GM20000 (cell line): ENCODE results near the gene TNFAIP2.

Source experiments
- DNase-seq: peaks from one replicate; pipeline ENCODE4 v3.0.0; 2012; ENCODE audit warnings: low spot score
- CTCF ChIP-seq: IDR thresholded peaks from 2 replicates; pipeline ENCODE4 v1.5.1; 2012; ENCODE audit warnings: mild to moderate bottlenecking, control low read depth; ENCODE audit errors: extremely low read depth, missing control alignments

Gene TNFAIP2

GRCh38 chr14:103138301-103139131 is 15.3 kb downstream of the TNFAIP2 start:
- no peak for TF ChIP-seq CTCF
- DNase-seq, result peak; percentile 32

- TF ChIP-seq CTCF, result no peak
- peak; percentile 37 for DNase-seq
Observed at GRCh38 chr14:103139132-103140025, 16.1 kb downstream of the TNFAIP2 start.

GRCh38 chr14:103140316-103141109 is 17.3 kb downstream of the TNFAIP2 start:
- peak; percentile 83 for DNase-seq
- no peak for TF ChIP-seq CTCF

- peak; percentile 84 for DNase-seq
- peak; percentile 78 for TF ChIP-seq CTCF
Observed at GRCh38 chr14:103141117-103141796, 18.0 kb downstream of the TNFAIP2 start.

GRCh38 chr14:103142026-103142425 is 18.8 kb downstream of the TNFAIP2 start:
- no peak for DNase-seq
- no peak for TF ChIP-seq CTCF

GRCh38 chr14:103142721-103143302 is 19.6 kb downstream of the TNFAIP2 start:
- TF ChIP-seq CTCF, result no peak
- no peak for DNase-seq
